ENCODE results near the gene RAF1.

GRCh38 chr3:12613250-12613649 is 50.7 kb downstream of the RAF1 start:
- TF ChIP-seq EP300 (IDR thresholded peaks at IDR 0.05): no peak
- TF ChIP-seq CTCF (IDR thresholded peaks at IDR 0.05): no peak
- no peak for TF ChIP-seq POLR2A (IDR thresholded peaks at IDR 0.05)
- TF ChIP-seq POLR2AphosphoS5 (IDR thresholded peaks at IDR 0.05): no peak

Data from stomach (tissue), 4 donors.